Measurements from ENCODE around the gene ATXN1L. TPM values are rescaled to one million over a fixed set of nuclear protein-coding genes. Genes with fewer than 3 reads are reported as not detected.
"Not testable (repeated sequence)": the region's sequence is repeated elsewhere in the genome, so short reads cannot be mapped to it uniquely, and the experiment has no call there.

ATXN1L gene
- total RNA-seq = 10 to 100 TPM; 26.5 to 26.9 TPM
- long read RNA-seq, donor 1, partial matches to known transcripts = 0 of 1 reads
- long read RNA-seq, donor 1, other reads (novel, unspliced or antisense) = 0 of 1 reads
- long read RNA-seq, donor 2 = 0 reads

GRCh38 chr16:71845639-71846430 lies at the start of gene ATXN1L:
Gene ATXN1L (plus strand): TSS chr16:71845976. CDS start chr16:71849741, 3,765 bp downstream.
- DNase-seq (ENCODE audit: low spot score) = peak; percentile 96
- intact Hi-C loops (cut with DNase I) = loop anchor here in 1 of 2 donors (5.0 kb wide), 1 partner anchor 34 kb away; no protein-coding TSS in a partner anchor

- intact Hi-C loops (cut with DNase I) = no loop called here
- no peak for DNase-seq (ENCODE audit: low spot score)
Observed at GRCh38 chr16:71796501-71797097, 49.2 kb upstream of the ATXN1L start.

- no peak for DNase-seq (ENCODE audit: low spot score)
- intact Hi-C loops (cut with DNase I) = no loop called here
Observed at GRCh38 chr16:71803305-71803690, 42.5 kb upstream of the ATXN1L start.

GRCh38 chr16:71807905-71808592 lies 37.7 kb upstream of the ATXN1L start:
- intact Hi-C loops (cut with DNase I) = no loop called here

GRCh38 chr16:71808593-71809459 lies 37.0 kb upstream of the ATXN1L start, which contains the start of gene AP1G1:
Gene AP1G1 (minus strand): TSS chr16:71808834. CDS start chr16:71789479, 19,355 bp downstream.
- peak; percentile 99 for DNase-seq (ENCODE audit: low spot score)
- intact Hi-C loops (cut with DNase I) = no loop called here

More at GRCh38 chr16:71807905-71808592, 37.7 kb upstream of the ATXN1L start:
- DNase-seq (ENCODE audit: low spot score) = peak; percentile 84

- DNase-seq (ENCODE audit: low spot score) = not testable (repeated sequence)
- intact Hi-C loops (cut with DNase I) = loop anchor here in 1 of 2 donors (5.0 kb wide), 1 partner anchor 37 kb away; the partner anchor contains the start of gene ATXN1L
Observed at GRCh38 chr16:71810155-71810530, 35.6 kb upstream of the ATXN1L start.

GRCh38 chr16:71811261-71811803 lies 34.4 kb upstream of the ATXN1L start:
- no peak for DNase-seq (ENCODE audit: low spot score)
- intact Hi-C loops (cut with DNase I) = loop anchor here in 1 of 2 donors (5.0 kb wide), 1 partner anchor 36 kb away; the partner anchor contains the start of gene ATXN1L

- DNase-seq (ENCODE audit: low spot score); intact Hi-C loops (cut with DNase I): not testable (repeated sequence)
Observed at GRCh38 chr16:71817155-71817500, 28.6 kb upstream of the ATXN1L start.

GRCh38 chr16:71826533-71827017 lies 19.2 kb upstream of the ATXN1L start:
- no peak for DNase-seq (ENCODE audit: low spot score)
- intact Hi-C loops (cut with DNase I) = no loop called here

- no peak for DNase-seq (ENCODE audit: low spot score)
Observed at GRCh38 chr16:71830359-71830758, 15.4 kb upstream of the ATXN1L start.

GRCh38 chr16:71831698-71832097 lies 14.1 kb upstream of the ATXN1L start:
- intact Hi-C loops (cut with DNase I) = not testable (repeated sequence)

More at GRCh38 chr16:71830359-71830758, 15.4 kb upstream of the ATXN1L start:
- intact Hi-C loops (cut with DNase I) = no loop called here

GRCh38 chr16:71832112-71832511 lies 13.7 kb upstream of the ATXN1L start:
- not testable (repeated sequence) for DNase-seq (ENCODE audit: low spot score)

More at GRCh38 chr16:71831698-71832097, 14.1 kb upstream of the ATXN1L start:
- not testable (repeated sequence) for DNase-seq (ENCODE audit: low spot score)

GRCh38 chr16:71834291-71834690 lies 11.5 kb upstream of the ATXN1L start:
- DNase-seq (ENCODE audit: low spot score) = no peak
- intact Hi-C loops (cut with DNase I) = no loop called here

More at GRCh38 chr16:71832112-71832511, 13.7 kb upstream of the ATXN1L start:
- intact Hi-C loops (cut with DNase I) = not testable (repeated sequence)

GRCh38 chr16:71837150-71837549 lies 8.6 kb upstream of the ATXN1L start:
- DNase-seq (ENCODE audit: low spot score) = no peak
- intact Hi-C loops (cut with DNase I) = no loop called here

GRCh38 chr16:71840052-71840451 lies 5.7 kb upstream of the ATXN1L start:
- no peak for DNase-seq (ENCODE audit: low spot score)
- intact Hi-C loops (cut with DNase I) = no loop called here

GRCh38 chr16:71843572-71843971 lies 2.2 kb upstream of the ATXN1L start:
- DNase-seq (ENCODE audit: low spot score) = no peak
- intact Hi-C loops (cut with DNase I) = no loop called here

GRCh38 chr16:71846431-71846830 lies 655 bp downstream of the ATXN1L start:
- DNase-seq (ENCODE audit: low spot score) = no peak
- intact Hi-C loops (cut with DNase I) = loop anchor here in 1 of 2 donors (5.0 kb wide), 1 partner anchor 34 kb away; no protein-coding TSS in a partner anchor

GRCh38 chr16:71847096-71847495 lies 1.3 kb downstream of the ATXN1L start:
- intact Hi-C loops (cut with DNase I) = loop anchor here in 1 of 2 donors (5.0 kb wide), 1 partner anchor 35 kb away; no protein-coding TSS in a partner anchor

More at GRCh38 chr16:71847096-71847495, 1.3 kb downstream of the ATXN1L start:
- no peak for DNase-seq (ENCODE audit: low spot score)
